Endothelial cell of umbilical vein (primary cell): ENCODE results near the gene MATR3. TPM values are rescaled to one million over a fixed set of nuclear protein-coding genes. Genes with fewer than 3 reads are reported as not detected.

Source experiments
- Bru-seq: library from RNA; stranded (reverse); fragments of 400-500 nt; gene quantifications from one replicate; lab custom pipeline; 2021; lab: Mats Ljungman, UMichigan
- BruChase-seq, 2 experiments: library from RNA; stranded (reverse); fragments of 400-500 nt; gene quantifications; one replicate each; lab custom pipeline; 2021; lab: Mats Ljungman, UMichigan
- BruUV-seq: library from RNA; stranded (reverse); fragments of 400-500 nt; replicated peaks from 2 replicates; lab custom pipeline; 2021; lab: Mats Ljungman, UMichigan
- CTCF ChIA-PET: fragments of 300-600, 350-600 bp; sonication (Branson Sonifier 250); formaldehyde crosslinking; loops from one replicate; lab custom pipeline; 2021; ENCODE audit warnings: antibody characterized with exemption, inconsistent platforms; lab: Charles Lee
- POLR2A ChIA-PET: fragments of 300-600, 350-600 bp; sonication (Branson Sonifier 250); formaldehyde crosslinking; loops from one replicate; lab custom pipeline; 2021; ENCODE audit warnings: antibody characterized with exemption, inconsistent platforms; lab: Charles Lee
- DNase-seq: peaks from one replicate; pipeline ENCODE4 v3.0.0-alpha.2; 2011; ENCODE audit warnings: low read depth, low spot score
- FAIRE-seq: peaks from 2 replicates; lab custom pipeline; 2011; peaks lifted over from hg19 to GRCh38; lab: Jason Lieb, UNC
- H2AFZ ChIP-seq: 2 replicates; pipeline ENCODE4 v1.6.0; 2012; ENCODE audit warnings: low read depth, low read length, control low read depth, inconsistent platforms
- H3K27ac ChIP-seq: 2 replicates; pipeline ENCODE4 v1.5.1; 2011; ENCODE audit warnings: low read depth, mild to moderate bottlenecking, control low read depth, low read length, moderate library complexity; ENCODE audit not compliant: insufficient read depth
- H3K27me3 ChIP-seq, 2 experiments: 2 replicates each; pipeline versions ENCODE4 v1.6.0 to v1.6.1; 2011; ENCODE audit warnings: low read length in 2 of 2, mixed read lengths in 1 of 2; ENCODE audit not compliant: control insufficient read depth in 2 of 2, insufficient read depth in 2 of 2
- H3K36me3 ChIP-seq, 2 experiments: 2 replicates in 1 of 2; 3 replicates in 1 of 2; pipeline ENCODE4 v1.5.1; 2011; ENCODE audit warnings: low read length in 2 of 2, mild to moderate bottlenecking in 1 of 2, moderate library complexity in 1 of 2; ENCODE audit not compliant: control insufficient read depth in 2 of 2, insufficient read depth in 2 of 2; ENCODE audit errors: extremely low read depth in 1 of 2
- H3K4me1 ChIP-seq: 3 replicates; pipeline ENCODE4 v1.5.1; 2011; ENCODE audit warnings: mild to moderate bottlenecking, low read length; ENCODE audit not compliant: control insufficient read depth, insufficient read depth; ENCODE audit errors: extremely low read depth
- H3K4me2 ChIP-seq: 2 replicates; pipeline ENCODE4 v1.6.1; 2011; ENCODE audit warnings: low read length, control low read depth, mixed read lengths; ENCODE audit not compliant: insufficient read depth
- H3K4me3 ChIP-seq, 3 experiments: fragments of 200-600 bp in 1 of 3; sonication (generic), shearing (Covaris generic) in 1 of 3; replicated peaks in 1 of 3; 2 replicates each; pipeline ENCODE4 v1.5.1; 2011 to 2016; ENCODE audit warnings: control low read depth in 3 of 3, low read length in 3 of 3, mild to moderate bottlenecking in 2 of 3, inconsistent platforms in 1 of 3, low read depth in 1 of 3, moderate library complexity in 1 of 3; ENCODE audit not compliant: insufficient read depth in 1 of 3
- H3K79me2 ChIP-seq: 2 replicates; pipeline ENCODE4 v1.6.0; 2012; ENCODE audit warnings: low read length, inconsistent platforms; ENCODE audit not compliant: control insufficient read depth, insufficient read depth
- H3K9ac ChIP-seq: replicated peaks from 2 replicates; pipeline ENCODE3; 2011; ENCODE audit warnings: low read length, control low read depth; ENCODE audit not compliant: insufficient read depth; ENCODE audit errors: extremely low read depth
- H3K9me1 ChIP-seq: replicated peaks from 3 replicates; pipeline ENCODE4 v1.6.0; 2011; ENCODE audit warnings: mild to moderate bottlenecking, low read length; ENCODE audit not compliant: control insufficient read depth, insufficient read depth; ENCODE audit errors: extremely low read depth
- H3K9me3 ChIP-seq: replicated peaks from 2 replicates; pipeline ENCODE4 v1.5.1; 2012; ENCODE audit warnings: low read length, inconsistent platforms; ENCODE audit not compliant: control insufficient read depth, insufficient read depth
- H4K20me1 ChIP-seq: replicated peaks from 2 replicates; pipeline ENCODE3; 2011; ENCODE audit warnings: mild to moderate bottlenecking, low read length; ENCODE audit not compliant: control insufficient read depth, insufficient read depth; ENCODE audit errors: extremely low read depth
- EZH2 ChIP-seq: IDR thresholded peaks from 2 replicates; pipeline ENCODE4 v1.6.1; 2012; ENCODE audit warnings: borderline replicate concordance, low read depth, mild to moderate bottlenecking, moderate library complexity, low read length, inconsistent platforms; ENCODE audit not compliant: severe bottlenecking
- FOS ChIP-seq: IDR thresholded peaks from 2 replicates; pipeline ENCODE4 v1.6.1; 2011; ENCODE audit warnings: mild to moderate bottlenecking, low read length, moderate library complexity, borderline replicate concordance; ENCODE audit not compliant: insufficient read depth
- GATA2 ChIP-seq: IDR thresholded peaks from 2 replicates; pipeline ENCODE4 v1.7.0; 2011; ENCODE audit warnings: low read depth, mild to moderate bottlenecking, moderate library complexity, mixed read lengths, low read length; ENCODE audit not compliant: insufficient read length, insufficient read depth
- JUN ChIP-seq: IDR thresholded peaks from 2 replicates; pipeline ENCODE4 v1.6.1; 2011; ENCODE audit warnings: borderline replicate concordance, low read depth; ENCODE audit not compliant: insufficient read length, insufficient read depth
- MYC ChIP-seq: IDR thresholded peaks from one replicate; pipeline ENCODE4 v1.6.1; 2011; ENCODE audit warnings: mild to moderate bottlenecking, low read depth, low read length
- POLR2A ChIP-seq: IDR thresholded peaks from 2 replicates; pipeline ENCODE4 v1.6.1; 2012; ENCODE audit warnings: low read depth, mild to moderate bottlenecking, control low read depth, low read length
- POLR2AphosphoS5 ChIP-seq: IDR thresholded peaks from 2 replicates; pipeline ENCODE4 v1.6.1; 2012; ENCODE audit warnings: low read depth, mild to moderate bottlenecking, control low read depth, low read length, moderate library complexity; ENCODE audit not compliant: insufficient read depth
- dilution Hi-C: fragments of 300-500 bp; cut with MboI; formaldehyde crosslinking; loops from one replicate; pipeline ENCODE4 v1.15.0; 2019; ENCODE audit warnings: low sequenced_read_pairs; ENCODE audit not compliant: extremely low pct_ligation_motif_present
- intact Hi-C: fragments of 100-400 bp; cut with micrococcal nuclease; formaldehyde crosslinking; loops from one replicate; pipeline ENCODE4 v1.10.0; 2022
- long read RNA-seq: library from polyadenylated mRNA; stranded (forward); transcript quantifications from one replicate; pipeline ENCODE4 v2.0.0, GENCODE V29; 2021
- polyA minus RNA-seq, 3 experiments: library from RNA; depleted of rRNA, polyadenylated mRNA; stranded (reverse); fragments of >200 nt; gene quantifications; 1 replicate in 1 of 3; 2 replicates in 2 of 3; pipeline ENCODE4 v1.2.3, GENCODE V29; 2011
- polyA plus RNA-seq, 4 experiments: library from polyadenylated mRNA; depleted of rRNA in 3 of 4; stranded (reverse) in 3 of 4; unstranded in 1 of 4; fragments of >200 nt; gene quantifications; 2 replicates each; pipeline versions ENCODE4 v1.2.1 to v1.2.3, GENCODE V29; 2011 to 2012; ENCODE audit warnings: missing spikeins in 1 of 4
- total RNA-seq: library from RNA; stranded (reverse); gene quantifications from 2 replicates; pipeline ENCODE4 v1.2.3, GENCODE V29; 2021
- TF ChIP-seq, protein P1 (sequence below): IDR thresholded peaks from 2 replicates; pipeline ENCODE4 v1.6.1; 2011; ENCODE audit not compliant: insufficient read depth, insufficient read length
- TF ChIP-seq, protein P2 (sequence below), 2 donors: IDR thresholded peaks; 1 replicate in 1 of 2; 2 replicates in 1 of 2; pipeline ENCODE4 v1.5.1; 2011; ENCODE audit warnings: low read length in 2 of 2, mild to moderate bottlenecking in 2 of 2, moderate library complexity in 2 of 2, control low read depth in 1 of 2, inconsistent platforms in 1 of 2, low read depth in 1 of 2; ENCODE audit not compliant: insufficient read depth in 1 of 2; ENCODE audit errors: extremely low read depth in 1 of 2

The MATR3 gene, protein sequence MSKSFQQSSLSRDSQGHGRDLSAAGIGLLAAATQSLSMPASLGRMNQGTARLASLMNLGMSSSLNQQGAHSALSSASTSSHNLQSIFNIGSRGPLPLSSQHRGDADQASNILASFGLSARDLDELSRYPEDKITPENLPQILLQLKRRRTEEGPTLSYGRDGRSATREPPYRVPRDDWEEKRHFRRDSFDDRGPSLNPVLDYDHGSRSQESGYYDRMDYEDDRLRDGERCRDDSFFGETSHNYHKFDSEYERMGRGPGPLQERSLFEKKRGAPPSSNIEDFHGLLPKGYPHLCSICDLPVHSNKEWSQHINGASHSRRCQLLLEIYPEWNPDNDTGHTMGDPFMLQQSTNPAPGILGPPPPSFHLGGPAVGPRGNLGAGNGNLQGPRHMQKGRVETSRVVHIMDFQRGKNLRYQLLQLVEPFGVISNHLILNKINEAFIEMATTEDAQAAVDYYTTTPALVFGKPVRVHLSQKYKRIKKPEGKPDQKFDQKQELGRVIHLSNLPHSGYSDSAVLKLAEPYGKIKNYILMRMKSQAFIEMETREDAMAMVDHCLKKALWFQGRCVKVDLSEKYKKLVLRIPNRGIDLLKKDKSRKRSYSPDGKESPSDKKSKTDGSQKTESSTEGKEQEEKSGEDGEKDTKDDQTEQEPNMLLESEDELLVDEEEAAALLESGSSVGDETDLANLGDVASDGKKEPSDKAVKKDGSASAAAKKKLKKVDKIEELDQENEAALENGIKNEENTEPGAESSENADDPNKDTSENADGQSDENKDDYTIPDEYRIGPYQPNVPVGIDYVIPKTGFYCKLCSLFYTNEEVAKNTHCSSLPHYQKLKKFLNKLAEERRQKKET
- total RNA-seq = 158 and 164 TPM in 2 replicates
- polyA plus RNA-seq = 52.7 and 64.0 TPM in 2 replicates
- 56.4 and 66.4 TPM in 2 replicates for polyA plus RNA-seq (2011; cell fraction: cytosol; rRNA removed)
- 119 and 154 TPM in 2 replicates for polyA plus RNA-seq (2011; cell fraction: nucleus; rRNA removed)
- polyA plus RNA-seq (2012) = 154 and 212 TPM in 2 replicates
- polyA minus RNA-seq = 251 and 281 TPM in 2 replicates
- 119 TPM for polyA minus RNA-seq (2011; cell fraction: cytosol; rRNA and poly(A)+ RNA removed)
- polyA minus RNA-seq (2011; cell fraction: nucleus; rRNA and poly(A)+ RNA removed) = 181 and 260 TPM in 2 replicates
- percentile 94 among the genes with signal in this experiment for Bru-seq, nascent RNA
- percentile 98 among the genes with signal in this experiment for BruChase-seq, experiment 1, labeled RNA remaining after a 6-hour chase
- percentile 97 among the genes with signal in this experiment for BruChase-seq, experiment 2, labeled RNA remaining after a 2-hour chase
- long read RNA-seq, full-length matches to known transcripts = 263 of 371 reads
- long read RNA-seq, partial matches to known transcripts = 42 of 371 reads
- long read RNA-seq, other reads (novel, unspliced or antisense) = 66 of 371 reads

- peaks cover 21% of the 10 kb centered on the region for H3K4me1 ChIP-seq
- POLR2A ChIA-PET = interaction anchor here (0.6 to 1.7 kb wide), 11 partner anchors 10 to 750 kb away, joined by 3 to 17 read pairs (median 3); partner anchors contain the start of genes ETF1, HSPA9 and PAIP2
- TF ChIP-seq MYC (no peak), POLR2AphosphoS5 (peak; percentile 88), JUN (no peak), POLR2A (peak; percentile 95), GATA2 (no peak), FOS (no peak), EZH2 (no peak)
- TF ChIP-seq, protein P1, sequence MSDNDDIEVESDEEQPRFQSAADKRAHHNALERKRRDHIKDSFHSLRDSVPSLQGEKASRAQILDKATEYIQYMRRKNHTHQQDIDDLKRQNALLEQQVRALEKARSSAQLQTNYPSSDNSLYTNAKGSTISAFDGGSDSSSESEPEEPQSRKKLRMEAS = peak; percentile 37
- TF ChIP-seq, protein P2, sequence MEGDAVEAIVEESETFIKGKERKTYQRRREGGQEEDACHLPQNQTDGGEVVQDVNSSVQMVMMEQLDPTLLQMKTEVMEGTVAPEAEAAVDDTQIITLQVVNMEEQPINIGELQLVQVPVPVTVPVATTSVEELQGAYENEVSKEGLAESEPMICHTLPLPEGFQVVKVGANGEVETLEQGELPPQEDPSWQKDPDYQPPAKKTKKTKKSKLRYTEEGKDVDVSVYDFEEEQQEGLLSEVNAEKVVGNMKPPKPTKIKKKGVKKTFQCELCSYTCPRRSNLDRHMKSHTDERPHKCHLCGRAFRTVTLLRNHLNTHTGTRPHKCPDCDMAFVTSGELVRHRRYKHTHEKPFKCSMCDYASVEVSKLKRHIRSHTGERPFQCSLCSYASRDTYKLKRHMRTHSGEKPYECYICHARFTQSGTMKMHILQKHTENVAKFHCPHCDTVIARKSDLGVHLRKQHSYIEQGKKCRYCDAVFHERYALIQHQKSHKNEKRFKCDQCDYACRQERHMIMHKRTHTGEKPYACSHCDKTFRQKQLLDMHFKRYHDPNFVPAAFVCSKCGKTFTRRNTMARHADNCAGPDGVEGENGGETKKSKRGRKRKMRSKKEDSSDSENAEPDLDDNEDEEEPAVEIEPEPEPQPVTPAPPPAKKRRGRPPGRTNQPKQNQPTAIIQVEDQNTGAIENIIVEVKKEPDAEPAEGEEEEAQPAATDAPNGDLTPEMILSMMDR (IDR thresholded peaks at IDR 0.05; ENCODE audit: extremely low read depth in 1 of 2, insufficient read depth in 1 of 2, low read depth in 1 of 2, low read length in 2 of 2) = peak in 1 of 2 donors; percentile 0
- peak within 1 kb of the TSS; percentile 98 for H3K27ac ChIP-seq
- peak within 1 kb of the TSS; percentile 94 for H2AFZ ChIP-seq
- H3K27me3 ChIP-seq = no peaks in the 10 kb centered on the region
- peak within 1 kb of the TSS; percentile 96 for H3K4me2 ChIP-seq
- H3K4me3 ChIP-seq = peak within 1 kb of the TSS; percentile 78 to 93 (median 90)
- H3K9me3 ChIP-seq = no peaks in the 10 kb centered on the region
- CTCF ChIA-PET = interaction anchor here (1.0 to 2.4 kb wide), 10 partner anchors 9 to 718 kb away, joined by 3 to 12 read pairs (median 4); partner anchors contain the start of genes HSPA9 and PAIP2
- H4K20me1 ChIP-seq = peaks cover 24% of the 10 kb centered on the region
- H3K79me2 ChIP-seq = peaks cover 54% of the 10 kb centered on the region
- H3K9me1 ChIP-seq = no peaks in the 10 kb centered on the region
- FAIRE-seq (peak; percentile 84), DNase-seq (peak; percentile 96)
- H3K9ac ChIP-seq = peak within 1 kb of the TSS; percentile 100
- intact Hi-C loops = loop anchor here (1.0 to 5.0 kb wide), 3 partner anchors 19 to 99 kb away; no protein-coding TSS in a partner anchor
- dilution Hi-C loops = no loop called here
- H3K36me3 ChIP-seq = no peaks in the 10 kb centered on the region
- TSS peak; percentile 86 for BruUV-seq
Observed at GRCh38 chr5:139293507-139294373, at the start of gene MATR3. Gene MATR3, plus strand, starts transcription at chr5:139293740. Its CDS starts 13,676 bp downstream, at chr5:139307416.
